ENCODE measurements around the gene RPS15.

The RPS15 gene

DNA sequence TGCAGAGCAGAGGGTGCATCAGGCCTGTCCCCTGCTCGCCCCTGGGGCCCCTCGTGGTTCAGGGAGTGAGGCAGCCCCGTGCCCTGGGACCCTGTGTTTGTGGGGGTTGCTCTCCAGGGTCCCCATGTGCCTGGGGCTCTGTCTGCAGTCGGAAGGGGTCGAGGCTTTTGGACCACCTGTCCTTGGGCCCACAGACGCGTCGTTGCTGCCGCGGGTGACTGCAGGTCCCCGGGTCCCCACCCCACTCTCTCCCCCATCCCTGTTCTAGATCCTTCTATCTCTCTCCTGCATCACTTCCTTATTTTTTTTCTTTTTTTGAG lies 50.0 kb downstream of the RPS15 start:
- DNase-seq, result no peak

DNA sequence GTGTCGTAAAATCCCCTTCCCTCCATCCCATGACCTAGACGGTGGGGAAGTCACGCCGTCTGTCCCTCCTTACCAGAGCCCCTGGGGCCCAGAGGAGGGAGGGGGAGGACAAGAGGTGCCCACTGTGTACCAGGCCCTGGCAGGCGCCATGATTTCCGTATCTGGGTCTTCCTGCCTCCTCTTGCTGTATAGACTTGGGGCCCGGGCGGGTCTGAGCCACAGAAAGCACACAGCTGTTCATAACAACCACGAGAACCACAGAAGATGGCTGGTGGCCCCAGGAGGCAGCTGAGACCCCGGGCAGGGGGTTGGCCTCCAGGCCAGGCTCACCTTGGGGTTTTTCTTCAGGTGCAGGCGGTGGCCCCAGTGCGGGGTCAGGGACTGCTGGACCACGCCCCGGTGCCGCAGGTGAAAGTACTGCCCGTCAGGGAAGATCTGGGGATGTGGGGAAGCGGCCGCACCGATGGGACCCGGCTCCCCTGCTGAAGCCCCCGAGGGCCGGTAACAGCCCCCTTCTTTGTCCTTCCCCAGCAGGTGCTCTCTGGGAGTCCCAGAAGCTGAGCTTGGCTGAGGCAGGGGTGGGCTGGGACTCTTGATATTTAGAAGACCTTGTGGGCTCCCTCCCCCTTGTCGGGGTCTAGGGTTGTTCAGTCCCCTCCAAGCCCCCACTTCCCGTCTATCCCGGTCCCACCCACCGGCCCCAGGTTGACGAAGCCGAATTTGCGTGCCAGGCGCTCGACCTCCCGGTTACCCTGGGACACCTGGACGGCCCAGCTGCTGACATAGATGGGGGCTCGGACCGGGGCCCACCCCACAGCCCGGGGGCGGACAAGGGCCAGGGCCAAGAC lies 51.5 kb downstream of the RPS15 start:
- DNase-seq, result no peak
